IPS-20b (cell line): ENCODE measurements around the gene C20orf204.

Experiments
- H3K27ac ChIP-seq: one replicate; pipeline ENCODE4 v1.5.1; 2013; ENCODE audit warnings: low read length
- H3K27me3 ChIP-seq: 2 replicates; pipeline ENCODE4 v1.6.1; 2013; ENCODE audit warnings: mild to moderate bottlenecking, low read length, inconsistent platforms; ENCODE audit not compliant: insufficient read depth
- H3K36me3 ChIP-seq: 2 replicates; pipeline ENCODE4 v1.6.1; 2013; ENCODE audit warnings: low read depth, mild to moderate bottlenecking, inconsistent platforms, low read length, moderate library complexity; ENCODE audit not compliant: insufficient read depth
- H3K4me1 ChIP-seq: 2 replicates; pipeline ENCODE4 v1.6.1; 2013; ENCODE audit warnings: mild to moderate bottlenecking, control low read depth, inconsistent platforms, low read length, moderate library complexity; ENCODE audit not compliant: insufficient read depth
- H3K4me3 ChIP-seq: 2 replicates; pipeline ENCODE4 v1.5.1; 2013; ENCODE audit warnings: mild to moderate bottlenecking, low read length, inconsistent platforms
- H3K9ac ChIP-seq: 2 replicates; pipeline ENCODE4 v1.6.1; 2013; ENCODE audit warnings: low read depth, mild to moderate bottlenecking, inconsistent platforms, low read length, moderate library complexity
- H3K9me3 ChIP-seq: 2 replicates; pipeline ENCODE4 v1.6.1; 2013; ENCODE audit warnings: mild to moderate bottlenecking, low read depth, low read length, inconsistent platforms; ENCODE audit not compliant: insufficient read depth

C20orf204 gene

DNA sequence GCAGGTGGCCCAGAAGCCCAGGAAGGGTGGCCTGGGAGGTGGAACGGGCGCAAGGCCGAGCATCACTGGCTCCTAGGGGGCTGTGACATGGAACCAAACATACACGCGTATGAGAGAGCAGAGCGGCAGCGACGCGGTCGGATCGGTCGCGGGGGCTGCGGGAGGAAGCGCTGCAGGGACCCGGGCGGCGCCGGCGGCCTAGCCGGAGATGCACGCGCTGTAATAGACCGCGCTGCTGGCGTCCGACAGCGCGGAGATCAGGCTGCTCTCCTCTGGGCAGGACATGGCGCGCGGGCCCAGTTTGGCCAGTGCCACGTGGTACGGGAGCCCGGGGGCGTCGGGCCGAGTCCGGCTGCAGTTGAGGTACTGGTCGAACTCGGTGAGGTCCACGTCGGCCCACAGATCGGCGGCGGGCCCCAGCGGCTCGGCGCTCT is 12.0 kb downstream of the C20orf204 start:
- Histone ChIP-seq H3K27ac (no peak overlapping the region), H3K4me1 (no peaks in the 10 kb centered on the region), H3K27me3 (peaks cover 95% of the 10 kb centered on the region), H3K4me3 (peak overlapping the region; percentile 26; the same call in 1 of the 2 replicates), H3K36me3 (no peaks in the 10 kb centered on the region), H3K9me3 (no peaks in the 10 kb centered on the region), H3K9ac (no peak overlapping the region)

DNA sequence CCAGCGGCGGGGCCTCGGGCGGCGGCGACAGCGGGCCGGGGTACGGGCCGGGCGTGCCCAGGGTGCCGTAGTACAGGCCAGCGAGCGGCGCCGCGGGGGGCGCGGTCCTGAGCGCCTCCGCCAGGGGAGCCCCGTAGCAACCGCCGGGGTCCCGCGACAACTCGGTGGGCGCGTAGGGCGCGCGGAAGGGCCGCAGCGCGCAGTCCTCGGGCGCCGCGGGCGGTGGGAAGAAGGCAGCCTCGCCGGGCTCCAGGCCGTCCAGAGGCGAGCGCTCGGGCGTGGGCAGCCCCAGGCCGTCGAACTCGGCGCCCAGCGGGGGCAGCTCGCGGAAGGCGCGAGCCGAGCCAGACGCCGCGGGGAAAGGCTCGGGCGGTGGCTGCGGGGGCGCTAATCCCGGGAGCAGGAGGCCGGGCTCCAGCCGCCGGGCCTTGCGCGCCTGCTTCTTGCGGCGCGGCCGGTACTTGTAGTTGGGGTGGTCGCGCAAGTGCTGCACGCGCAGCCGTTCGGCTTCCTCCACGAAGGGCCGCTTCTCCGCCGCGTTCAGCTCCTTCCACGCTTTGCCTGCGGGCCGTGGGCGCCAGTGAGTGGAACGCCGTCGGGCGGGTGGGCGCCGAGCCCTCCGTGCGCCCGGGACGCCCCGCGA is 12.5 kb downstream of the C20orf204 start:
- Histone ChIP-seq H3K9me3 (no peaks in the 10 kb centered on the region), H3K27me3 (peaks cover 89% of the 10 kb centered on the region), H3K36me3 (no peaks in the 10 kb centered on the region), H3K9ac (no peak overlapping the region), H3K4me1 (no peaks in the 10 kb centered on the region), H3K4me3 (peak overlapping the region; percentile 26; the same call in 1 of the 2 replicates), H3K27ac (no peak overlapping the region)

GRCh38 chr20:64049060-64049877 is 13.3 kb downstream of the C20orf204 start, which contains the start of gene SOX18:
SOX18 (minus strand) TSS chr20:64049639; CDS start chr20:64049516, 123 bp downstream.
- peaks cover 82% of the 10 kb centered on the region for H3K27me3 ChIP-seq
- H3K4me1 ChIP-seq, result peaks cover 3% of the 10 kb centered on the region; the same call in 1 of the 2 replicates
- H3K9ac ChIP-seq, result no peak within 1 kb of the TSS

GRCh38 chr20:64049878-64050260 is 13.9 kb downstream of the C20orf204 start:
- H3K9ac ChIP-seq, result no peak overlapping the region
- no peaks in the 10 kb centered on the region for H3K36me3 ChIP-seq
- H3K27me3 ChIP-seq, result peaks cover 76% of the 10 kb centered on the region
- H3K4me1 ChIP-seq, result peaks cover 4% of the 10 kb centered on the region; the same call in 1 of the 2 replicates
- no peaks in the 10 kb centered on the region for H3K9me3 ChIP-seq
- no peak overlapping the region for H3K27ac ChIP-seq
- H3K4me3 ChIP-seq, result no peak overlapping the region

More at GRCh38 chr20:64049060-64049877, 13.3 kb downstream of the C20orf204 start, which contains the start of gene SOX18:
- no peak within 1 kb of the TSS; the same call in 1 of the 2 replicates for H3K4me3 ChIP-seq
- no peaks in the 10 kb centered on the region for H3K36me3 ChIP-seq
- no peaks in the 10 kb centered on the region for H3K9me3 ChIP-seq
- H3K27ac ChIP-seq, result no peak within 1 kb of the TSS

GRCh38 chr20:64050261-64051032 is 14.5 kb downstream of the C20orf204 start:
- Histone ChIP-seq H3K27ac (no peak overlapping the region), H3K9ac (no peak overlapping the region), H3K4me3 (no peak overlapping the region), H3K4me1 (peaks cover 4% of the 10 kb centered on the region; the same call in 1 of the 2 replicates), H3K9me3 (no peaks in the 10 kb centered on the region), H3K27me3 (peaks cover 70% of the 10 kb centered on the region), H3K36me3 (no peaks in the 10 kb centered on the region)

- H3K27ac ChIP-seq, result no peak overlapping the region
- peaks cover 4% of the 10 kb centered on the region; the same call in 1 of the 2 replicates for H3K4me1 ChIP-seq
- H3K27me3 ChIP-seq, result peaks cover 64% of the 10 kb centered on the region
- no peaks in the 10 kb centered on the region for H3K36me3 ChIP-seq
- H3K9me3 ChIP-seq, result no peaks in the 10 kb centered on the region
- no peak overlapping the region for H3K4me3 ChIP-seq
- no peak overlapping the region for H3K9ac ChIP-seq
Measured at GRCh38 chr20:64051033-64051452, 15.1 kb downstream of the C20orf204 start.

DNA sequence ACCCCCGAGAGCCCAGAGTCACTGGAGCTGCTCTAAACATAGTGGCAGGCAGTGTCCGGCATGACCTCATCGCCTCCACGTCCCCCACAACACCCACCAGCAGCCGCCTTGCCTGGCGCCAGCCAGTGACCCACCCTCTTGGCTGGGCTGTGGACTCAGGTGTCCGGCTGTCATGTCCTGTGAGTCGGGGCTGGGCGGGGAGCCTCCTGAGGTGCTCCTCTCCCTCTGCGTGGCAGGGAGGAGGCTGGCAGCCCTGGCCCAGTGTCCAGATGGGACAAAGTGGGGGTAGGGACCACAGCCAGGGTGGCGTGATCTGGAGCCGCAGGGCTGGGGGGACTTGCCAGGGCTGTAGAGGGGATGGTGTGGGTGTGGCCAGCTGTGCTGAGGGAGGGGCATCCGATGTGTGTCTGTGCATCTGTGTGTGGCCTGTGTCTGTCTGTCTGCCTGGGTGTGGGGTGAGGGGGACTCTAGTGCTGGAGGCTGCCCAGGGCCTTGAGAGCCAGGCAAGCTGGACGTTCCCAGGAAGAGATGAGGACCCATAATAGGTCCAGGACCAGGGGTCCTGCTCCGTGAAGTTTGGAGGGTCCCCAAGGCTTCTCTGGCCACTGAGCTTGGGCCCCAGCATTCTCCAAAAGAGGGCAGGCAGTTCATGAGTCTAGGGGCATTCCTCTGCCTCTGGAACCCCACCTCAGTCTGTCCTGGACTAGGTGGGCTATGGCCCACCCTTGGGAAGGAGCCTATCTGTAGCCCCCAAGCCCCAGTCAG is 15.8 kb downstream of the C20orf204 start:
- H3K27me3 ChIP-seq, result peaks cover 57% of the 10 kb centered on the region
- H3K4me3 ChIP-seq, result no peak overlapping the region
- peaks cover 4% of the 10 kb centered on the region; the same call in 1 of the 2 replicates for H3K4me1 ChIP-seq
- H3K27ac ChIP-seq, result no peak overlapping the region
- H3K9me3 ChIP-seq, result no peaks in the 10 kb centered on the region
- H3K9ac ChIP-seq, result no peak overlapping the region
- H3K36me3 ChIP-seq, result no peaks in the 10 kb centered on the region

DNA sequence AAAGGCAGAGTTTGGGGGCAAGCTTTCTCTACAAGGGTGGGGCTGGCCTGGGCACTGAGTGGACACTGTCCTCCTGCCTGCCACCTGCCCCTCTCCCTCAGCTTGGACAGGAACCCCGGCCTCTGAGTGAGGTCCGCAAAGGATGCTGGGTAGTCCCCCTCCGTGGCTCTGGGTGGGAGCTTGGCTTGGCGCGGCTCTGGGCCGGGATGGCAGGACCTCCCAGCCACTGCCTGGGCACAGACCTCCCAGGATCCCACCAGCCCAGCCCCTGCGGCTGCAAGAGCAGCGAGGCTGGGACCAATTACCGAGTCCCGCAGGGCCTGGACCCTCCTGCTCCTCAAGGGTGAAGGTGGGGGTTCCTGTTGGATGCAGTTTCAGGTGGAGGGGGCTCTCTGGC is 16.3 kb downstream of the C20orf204 start:
- Histone ChIP-seq H3K36me3 (no peaks in the 10 kb centered on the region), H3K27me3 (peaks cover 51% of the 10 kb centered on the region), H3K4me1 (peaks cover 4% of the 10 kb centered on the region; the same call in 1 of the 2 replicates), H3K4me3 (no peak overlapping the region), H3K9ac (no peak overlapping the region), H3K9me3 (no peaks in the 10 kb centered on the region), H3K27ac (no peak overlapping the region)

DNA sequence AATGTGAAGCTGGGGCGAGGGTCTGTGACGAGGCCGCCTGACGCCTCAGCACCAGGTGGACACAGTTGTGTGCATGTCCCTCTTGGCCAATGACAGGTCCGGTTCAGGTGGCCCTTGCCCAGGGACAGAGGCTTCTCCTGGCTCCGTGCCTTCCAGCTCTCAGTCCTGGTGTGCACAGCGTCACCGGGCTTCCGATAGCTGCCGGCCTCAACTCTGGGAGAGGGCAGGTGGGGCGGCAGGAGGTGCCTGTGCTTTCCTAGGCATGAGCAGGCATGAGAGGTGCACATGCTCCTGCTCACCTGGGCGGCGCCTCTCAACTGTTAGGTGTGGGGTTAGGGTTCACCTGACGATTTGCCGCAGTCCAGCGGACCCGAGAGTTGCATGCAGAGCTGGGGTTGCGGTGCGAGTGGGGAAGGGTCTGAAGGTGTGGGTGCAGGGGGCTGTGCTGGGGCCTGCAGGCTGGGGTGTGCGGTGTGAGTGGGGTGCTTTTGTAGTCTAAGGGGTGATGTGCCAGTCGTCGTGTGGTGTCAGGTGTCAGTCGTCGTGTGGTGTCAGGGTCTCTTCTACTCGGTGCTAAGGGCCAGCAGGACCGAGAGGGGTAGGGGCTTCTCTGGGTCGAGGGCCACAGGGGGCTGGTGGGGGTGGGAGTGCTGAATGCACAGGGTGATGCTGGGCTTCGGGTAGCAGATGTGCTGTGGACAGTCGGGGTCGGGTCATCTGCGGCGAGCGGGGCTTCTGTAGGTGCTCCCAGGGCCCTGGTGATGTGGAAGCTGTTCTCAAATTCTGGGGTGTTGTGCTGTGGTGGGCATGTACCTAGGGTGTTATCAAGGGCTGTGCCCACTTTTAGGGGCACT is 17.2 kb downstream of the C20orf204 start:
- Histone ChIP-seq H3K4me1 (peaks cover 4% of the 10 kb centered on the region; the same call in 1 of the 2 replicates), H3K27me3 (peaks cover 42% of the 10 kb centered on the region), H3K27ac (no peak overlapping the region), H3K4me3 (no peak overlapping the region), H3K36me3 (no peaks in the 10 kb centered on the region), H3K9me3 (no peaks in the 10 kb centered on the region), H3K9ac (no peak overlapping the region)
